Subcutaneous adipose tissue (tissue), 4 donors: ENCODE data around the gene IL19. TPM values are rescaled to one million over a fixed set of nuclear protein-coding genes. Genes with fewer than 3 reads are reported as not detected.

Source experiments
- CTCF ChIP-seq: fragments of 450-650 bp; IDR thresholded peaks from one replicate; pipeline ENCODE4 v1.5.1; 2016; ENCODE audit warnings: low read depth, mild to moderate bottlenecking, control low read depth, antibody characterized with exemption, moderate library complexity
- total RNA-seq, 4 donors: library from RNA; depleted of rRNA; stranded (reverse); fragments of >200 nt; gene quantifications; one replicate each; pipeline ENCODE4 v1.1.0, GENCODE V29; 2016

IL19 gene
- not detected for total RNA-seq

- TF ChIP-seq CTCF: no peak
Measured at GRCh38 chr1:206770531-206771337, at the start of gene IL19. Gene IL19 (plus strand): TSS chr1:206770773. CDS start chr1:206836663, 65,890 bp downstream.

DNA sequence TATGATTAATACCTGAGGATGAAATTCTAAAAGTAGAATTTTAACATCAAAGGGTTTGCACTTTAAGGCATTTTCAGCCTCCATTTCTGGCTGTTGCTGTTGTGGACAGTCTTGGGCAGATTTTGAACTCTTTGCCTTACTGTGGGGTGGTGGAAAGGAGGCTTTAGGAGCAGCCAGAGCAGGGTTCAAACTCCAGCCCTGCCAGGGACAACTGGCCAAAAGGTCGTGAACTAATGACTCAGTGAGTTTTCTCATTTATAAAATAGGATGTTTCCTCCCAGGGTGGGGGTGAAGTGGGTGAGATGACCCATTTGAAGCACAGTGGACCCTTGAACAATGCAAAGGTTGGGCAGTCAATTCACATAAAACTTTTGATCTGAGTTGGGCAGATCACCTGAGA is 49.1 kb upstream of the IL19 start:
- no peak for TF ChIP-seq CTCF

DNA sequence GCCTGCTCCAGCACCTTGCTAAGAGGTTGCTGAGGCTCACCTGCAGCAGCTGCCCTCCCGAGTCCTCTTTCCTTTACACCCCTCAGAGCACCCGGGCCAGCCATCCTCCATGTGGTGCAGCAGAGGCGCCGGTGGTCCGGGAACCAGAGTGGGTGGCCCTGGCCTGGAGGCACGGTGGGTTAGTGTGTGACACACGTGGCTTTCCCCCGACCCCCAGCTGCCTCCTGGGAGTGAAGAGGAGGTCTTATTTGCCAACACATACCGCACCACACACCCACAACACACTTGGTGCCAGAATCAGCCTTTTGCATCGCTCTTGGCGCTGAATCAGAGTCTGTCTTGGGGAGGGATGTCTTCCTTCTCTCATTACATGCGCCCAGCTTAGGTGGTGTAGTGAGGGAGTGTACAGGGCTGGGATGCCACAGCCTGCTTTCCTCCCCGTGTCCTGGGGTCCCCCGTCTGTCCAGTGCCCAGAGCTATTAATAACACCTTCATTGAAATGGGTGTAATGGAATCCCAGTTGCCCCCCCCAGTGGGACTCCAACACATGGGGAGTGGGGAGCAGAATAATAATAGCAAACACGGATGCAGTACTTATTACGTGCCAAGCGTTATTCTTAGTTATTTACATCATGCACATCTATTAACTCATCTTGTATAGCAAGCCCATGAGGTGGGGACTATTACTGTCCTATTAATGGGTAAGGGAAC is 47.7 kb upstream of the IL19 start:
- TF ChIP-seq CTCF: no peak

- no peak for TF ChIP-seq CTCF
Measured at GRCh38 chr1:206723462-206723804, 47.1 kb upstream of the IL19 start.

- TF ChIP-seq CTCF: no peak
Measured at GRCh38 chr1:206723805-206724472, 46.6 kb upstream of the IL19 start.

DNA sequence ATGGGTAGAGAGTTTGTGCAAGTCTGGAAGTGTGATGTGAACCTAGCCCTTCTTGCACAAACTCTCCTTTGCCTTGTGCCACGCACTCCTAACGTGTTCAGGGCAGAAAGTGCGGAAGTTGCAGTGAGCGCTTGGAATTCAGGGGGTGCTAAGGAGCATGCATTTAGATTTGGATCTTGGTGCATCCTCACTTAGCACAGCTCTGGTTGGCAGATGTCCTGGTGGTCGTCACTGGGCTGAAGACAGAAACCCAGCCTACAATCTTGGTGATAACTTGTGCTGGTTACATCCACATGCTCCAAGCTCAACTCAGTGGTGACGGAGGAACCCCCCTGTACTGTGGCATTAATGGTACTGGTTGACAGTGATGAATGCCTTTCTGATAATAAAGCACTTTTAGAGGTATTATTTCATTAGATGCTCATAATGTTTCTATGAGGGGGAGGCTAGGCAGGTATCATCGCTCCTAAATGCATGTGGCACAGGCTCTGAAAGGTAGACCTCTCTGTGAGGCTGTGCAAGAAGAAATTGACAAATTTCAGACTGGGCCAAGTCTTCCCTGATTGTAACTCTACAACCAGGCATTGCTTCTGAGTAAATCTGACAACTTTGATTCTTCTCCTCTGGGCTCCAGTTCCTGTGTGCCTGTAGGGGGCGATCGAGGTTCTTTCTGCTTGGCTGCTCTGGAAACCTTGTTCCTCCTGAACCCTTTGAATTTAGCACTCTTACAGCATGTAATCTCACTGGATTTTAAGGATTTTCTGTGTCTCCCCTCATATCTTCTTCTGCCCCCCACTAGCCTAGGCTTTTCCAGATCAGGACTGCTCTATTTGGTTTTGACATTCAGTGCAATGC is 45.2 kb upstream of the IL19 start:
- no peak for TF ChIP-seq CTCF
